ENCODE data around the gene PPCDC.

Gene PPCDC

GRCh38 chr15:75052972-75053747, 29.8 kb downstream of the PPCDC start:
- Histone ChIP-seq H3K27ac (ENCODE audit: low read depth in 2 of 2, low read length in 2 of 2) (peak overlapping the region in 1 of 2 donors; percentile 49), H3K27me3 (ENCODE audit: control insufficient read depth in 2 of 2, insufficient read depth in 2 of 2, low read length in 2 of 2) (no peaks in the 10 kb centered on the region), H3K4me1 (ENCODE audit: control insufficient read depth in 2 of 2, insufficient read depth in 2 of 2, low read length in 2 of 2) (peaks cover 12 to 13% of the 10 kb centered on the region in 2 donors), H3K36me3 (ENCODE audit: control insufficient read depth in 2 of 2, insufficient read depth in 2 of 2, low read length in 2 of 2) (peaks cover 2 to 5% of the 10 kb centered on the region in 2 donors), H3K4me3 (ENCODE audit: low read length in 2 of 2) (no peak overlapping the region), H3K9ac (ENCODE audit: low read depth in 1 of 2, low read length in 2 of 2) (no peak overlapping the region), H3K9me3 (ENCODE audit: control insufficient read depth in 2 of 2, low read length in 2 of 2) (no peaks in the 10 kb centered on the region)

DNA sequence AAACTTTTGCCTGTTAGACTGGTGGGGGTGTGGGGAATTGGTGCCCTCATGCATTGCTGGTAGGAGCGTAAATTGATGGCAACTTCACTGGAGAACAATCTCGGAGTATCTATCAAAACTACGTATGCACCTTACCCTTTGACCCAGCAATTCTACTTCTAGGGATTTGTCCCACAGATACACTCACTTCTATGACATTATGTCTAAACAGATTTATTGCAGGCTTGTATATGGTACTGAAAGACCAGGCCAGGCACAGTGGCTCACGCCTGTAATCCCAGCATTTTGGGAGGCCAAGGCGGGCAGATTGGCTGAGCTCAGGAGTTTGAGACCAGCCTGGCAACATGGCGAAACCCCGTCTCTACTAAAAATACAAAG, 30.3 kb downstream of the PPCDC start:
- peaks cover 10 to 13% of the 10 kb centered on the region in 2 donors for H3K4me1 ChIP-seq (ENCODE audit: control insufficient read depth in 2 of 2, insufficient read depth in 2 of 2, low read length in 2 of 2)
- no peaks in the 10 kb centered on the region for H3K27me3 ChIP-seq (ENCODE audit: control insufficient read depth in 2 of 2, insufficient read depth in 2 of 2, low read length in 2 of 2)
- H3K9me3 ChIP-seq (ENCODE audit: control insufficient read depth in 2 of 2, low read length in 2 of 2) = no peaks in the 10 kb centered on the region
- H3K36me3 ChIP-seq (ENCODE audit: control insufficient read depth in 2 of 2, insufficient read depth in 2 of 2, low read length in 2 of 2) = peaks cover 2 to 3% of the 10 kb centered on the region in 2 donors
- H3K9ac ChIP-seq (ENCODE audit: low read depth in 1 of 2, low read length in 2 of 2) = no peak overlapping the region
- peak overlapping the region; percentile 15 to 49 for H3K27ac ChIP-seq (ENCODE audit: low read depth in 2 of 2, low read length in 2 of 2)
- no peak overlapping the region for H3K4me3 ChIP-seq (ENCODE audit: low read length in 2 of 2)

DNA sequence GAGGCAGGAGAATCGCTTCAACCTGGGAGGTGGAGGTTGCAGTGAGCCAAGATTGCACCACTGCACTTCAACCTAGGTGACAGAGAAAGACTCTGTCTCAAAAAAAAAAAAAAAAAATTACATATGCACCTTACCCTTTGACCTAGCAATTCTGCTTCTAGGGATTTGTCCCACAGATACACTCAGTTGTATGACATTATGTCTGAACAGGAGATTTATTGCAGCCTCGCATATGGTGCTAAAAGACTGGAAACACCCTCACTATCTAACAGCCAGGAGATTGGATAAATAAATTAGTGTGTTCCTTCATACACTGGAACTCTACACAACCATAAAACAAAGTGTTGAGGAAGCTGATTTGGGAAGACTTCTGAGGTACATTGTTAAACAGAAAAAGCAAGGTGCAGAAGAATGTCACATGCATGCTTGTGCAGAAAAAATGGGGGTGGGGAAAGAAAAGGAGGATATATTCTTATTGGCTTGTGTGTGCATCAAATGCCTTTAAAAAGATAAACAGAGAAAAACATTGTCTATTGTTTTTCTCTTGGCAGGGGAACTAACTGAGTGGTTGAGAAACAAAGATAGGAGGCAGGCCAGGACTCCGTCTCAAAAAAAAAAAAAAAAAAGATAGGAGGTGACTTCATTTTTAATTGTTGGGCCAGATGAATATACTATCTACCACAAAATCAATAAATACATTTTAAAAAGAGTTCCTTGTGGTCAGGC, 30.9 kb downstream of the PPCDC start:
- no peak overlapping the region for H3K4me3 ChIP-seq (ENCODE audit: low read length in 2 of 2)
- peaks cover 0 to 2% of the 10 kb centered on the region in 2 donors for H3K36me3 ChIP-seq (ENCODE audit: control insufficient read depth in 2 of 2, insufficient read depth in 2 of 2, low read length in 2 of 2)
- H3K4me1 ChIP-seq (ENCODE audit: control insufficient read depth in 2 of 2, insufficient read depth in 2 of 2, low read length in 2 of 2) = peaks cover 7 to 13% of the 10 kb centered on the region in 2 donors
- no peaks in the 10 kb centered on the region for H3K9me3 ChIP-seq (ENCODE audit: control insufficient read depth in 2 of 2, low read length in 2 of 2)
- H3K27me3 ChIP-seq (ENCODE audit: control insufficient read depth in 2 of 2, insufficient read depth in 2 of 2, low read length in 2 of 2) = no peaks in the 10 kb centered on the region
- no peak overlapping the region for H3K9ac ChIP-seq (ENCODE audit: low read depth in 1 of 2, low read length in 2 of 2)
- peak overlapping the region in 1 of 2 donors; percentile 49 for H3K27ac ChIP-seq (ENCODE audit: low read depth in 2 of 2, low read length in 2 of 2)

GRCh38 chr15:75056036-75056435, 32.6 kb downstream of the PPCDC start:
- Histone ChIP-seq H3K9ac (ENCODE audit: low read depth in 1 of 2, low read length in 2 of 2) (no peak overlapping the region), H3K27me3 (ENCODE audit: control insufficient read depth in 2 of 2, insufficient read depth in 2 of 2, low read length in 2 of 2) (no peaks in the 10 kb centered on the region), H3K4me3 (ENCODE audit: low read length in 2 of 2) (no peak overlapping the region), H3K27ac (ENCODE audit: low read depth in 2 of 2, low read length in 2 of 2) (no peak overlapping the region), H3K36me3 (ENCODE audit: control insufficient read depth in 2 of 2, insufficient read depth in 2 of 2, low read length in 2 of 2) (no peaks in the 10 kb centered on the region), H3K9me3 (ENCODE audit: control insufficient read depth in 2 of 2, low read length in 2 of 2) (no peaks in the 10 kb centered on the region), H3K4me1 (ENCODE audit: control insufficient read depth in 2 of 2, insufficient read depth in 2 of 2, low read length in 2 of 2) (peaks cover 3 to 13% of the 10 kb centered on the region in 2 donors)

- Histone ChIP-seq H3K9me3 (ENCODE audit: control insufficient read depth in 2 of 2, low read length in 2 of 2) (no peaks in the 10 kb centered on the region), H3K9ac (ENCODE audit: low read depth in 1 of 2, low read length in 2 of 2) (no peak overlapping the region), H3K4me1 (ENCODE audit: control insufficient read depth in 2 of 2, insufficient read depth in 2 of 2, low read length in 2 of 2) (peaks cover 3 to 13% of the 10 kb centered on the region in 2 donors), H3K27me3 (ENCODE audit: control insufficient read depth in 2 of 2, insufficient read depth in 2 of 2, low read length in 2 of 2) (no peaks in the 10 kb centered on the region), H3K36me3 (ENCODE audit: control insufficient read depth in 2 of 2, insufficient read depth in 2 of 2, low read length in 2 of 2) (no peaks in the 10 kb centered on the region), H3K27ac (ENCODE audit: low read depth in 2 of 2, low read length in 2 of 2) (no peak overlapping the region), H3K4me3 (ENCODE audit: low read length in 2 of 2) (no peak overlapping the region)
These were observed 34.9 kb downstream of the PPCDC start for GRCh38 chr15:75058127-75058905.

DNA sequence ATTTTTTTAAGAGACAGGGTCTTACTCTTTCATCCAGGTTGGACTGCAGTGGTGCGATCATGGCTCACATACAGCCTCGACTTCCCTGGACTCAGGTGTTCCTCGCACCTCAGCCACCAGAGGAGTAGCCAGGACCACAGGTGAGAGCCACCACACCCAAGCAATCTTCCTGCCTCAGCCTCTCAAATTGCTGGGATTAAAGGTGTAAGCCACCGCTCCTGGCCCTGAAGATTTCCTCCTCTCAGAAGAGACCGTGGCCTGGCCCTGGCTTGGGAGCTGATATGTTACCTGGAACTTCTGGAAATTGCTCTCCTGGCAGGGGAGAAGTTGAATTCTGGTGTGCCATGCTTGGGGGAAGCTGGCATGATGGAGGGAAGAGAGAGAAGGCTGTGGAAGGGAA, 36.2 kb downstream of the PPCDC start:
- H3K36me3 ChIP-seq (ENCODE audit: control insufficient read depth in 2 of 2, insufficient read depth in 2 of 2, low read length in 2 of 2) = no peaks in the 10 kb centered on the region
- H3K9ac ChIP-seq (ENCODE audit: low read depth in 1 of 2, low read length in 2 of 2) = no peak overlapping the region
- H3K4me3 ChIP-seq (ENCODE audit: low read length in 2 of 2) = no peak overlapping the region
- H3K27me3 ChIP-seq (ENCODE audit: control insufficient read depth in 2 of 2, insufficient read depth in 2 of 2, low read length in 2 of 2) = no peaks in the 10 kb centered on the region
- peaks cover 3 to 6% of the 10 kb centered on the region in 2 donors for H3K4me1 ChIP-seq (ENCODE audit: control insufficient read depth in 2 of 2, insufficient read depth in 2 of 2, low read length in 2 of 2)
- H3K9me3 ChIP-seq (ENCODE audit: control insufficient read depth in 2 of 2, low read length in 2 of 2) = no peaks in the 10 kb centered on the region
- no peak overlapping the region for H3K27ac ChIP-seq (ENCODE audit: low read depth in 2 of 2, low read length in 2 of 2)

DNA sequence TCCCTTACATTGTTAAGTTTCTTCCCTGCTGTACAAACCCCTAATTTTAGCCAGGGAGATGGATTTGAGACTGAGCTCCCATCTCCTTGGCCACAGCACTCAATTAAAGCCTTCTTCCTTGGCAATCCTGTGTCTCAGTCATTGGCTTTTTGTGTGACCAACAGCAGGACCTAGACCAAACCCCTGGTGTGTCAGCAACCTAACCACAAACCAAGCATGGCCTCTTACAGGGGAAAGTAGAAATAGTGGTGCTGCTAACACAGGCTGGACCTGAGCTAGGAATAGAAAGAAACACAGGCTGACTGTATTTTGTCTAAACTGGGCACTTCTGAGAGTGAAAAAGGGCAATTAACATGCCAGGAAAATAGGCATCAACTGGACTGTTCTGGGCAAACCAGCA, 37.9 kb downstream of the PPCDC start:
- Histone ChIP-seq H3K9me3 (ENCODE audit: control insufficient read depth in 2 of 2, low read length in 2 of 2) (no peaks in the 10 kb centered on the region), H3K27me3 (ENCODE audit: control insufficient read depth in 2 of 2, insufficient read depth in 2 of 2, low read length in 2 of 2) (no peaks in the 10 kb centered on the region), H3K9ac (ENCODE audit: low read depth in 1 of 2, low read length in 2 of 2) (no peak overlapping the region), H3K4me3 (ENCODE audit: low read length in 2 of 2) (no peak overlapping the region), H3K4me1 (ENCODE audit: control insufficient read depth in 2 of 2, insufficient read depth in 2 of 2, low read length in 2 of 2) (peaks cover 0 to 3% of the 10 kb centered on the region in 2 donors), H3K27ac (ENCODE audit: low read depth in 2 of 2, low read length in 2 of 2) (no peak overlapping the region), H3K36me3 (ENCODE audit: control insufficient read depth in 2 of 2, insufficient read depth in 2 of 2, low read length in 2 of 2) (no peaks in the 10 kb centered on the region)

DNA sequence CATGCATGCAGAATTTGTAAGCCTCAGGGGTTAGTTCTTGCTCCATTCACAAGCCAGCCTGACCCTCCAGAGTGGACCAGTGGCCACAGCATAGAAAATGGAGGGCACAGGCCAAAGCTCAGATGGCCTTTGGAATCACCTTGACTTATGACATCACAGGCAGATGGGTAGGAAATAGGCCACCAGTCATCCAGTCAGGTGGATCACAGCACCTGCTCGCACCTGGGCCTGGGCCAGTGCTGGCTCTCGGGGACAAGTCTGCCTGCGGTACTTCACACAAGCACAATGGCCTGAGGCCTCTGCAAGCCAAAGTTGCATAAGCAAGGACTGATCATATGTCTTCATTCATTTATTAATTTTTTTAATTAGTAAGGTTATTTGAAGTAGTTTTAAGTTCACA, 39.3 kb downstream of the PPCDC start:
- no peaks in the 10 kb centered on the region for H3K9me3 ChIP-seq (ENCODE audit: control insufficient read depth in 2 of 2, low read length in 2 of 2)
- H3K4me3 ChIP-seq (ENCODE audit: low read length in 2 of 2) = no peak overlapping the region
- H3K27ac ChIP-seq (ENCODE audit: low read depth in 2 of 2, low read length in 2 of 2) = no peak overlapping the region
- H3K9ac ChIP-seq (ENCODE audit: low read depth in 1 of 2, low read length in 2 of 2) = no peak overlapping the region
- no peaks in the 10 kb centered on the region for H3K36me3 ChIP-seq (ENCODE audit: control insufficient read depth in 2 of 2, insufficient read depth in 2 of 2, low read length in 2 of 2)
- H3K27me3 ChIP-seq (ENCODE audit: control insufficient read depth in 2 of 2, insufficient read depth in 2 of 2, low read length in 2 of 2) = no peaks in the 10 kb centered on the region
- peaks cover 0 to 3% of the 10 kb centered on the region in 2 donors for H3K4me1 ChIP-seq (ENCODE audit: control insufficient read depth in 2 of 2, insufficient read depth in 2 of 2, low read length in 2 of 2)

- Histone ChIP-seq H3K36me3 (ENCODE audit: control insufficient read depth in 2 of 2, insufficient read depth in 2 of 2, low read length in 2 of 2) (no peaks in the 10 kb centered on the region), H3K4me1 (ENCODE audit: control insufficient read depth in 2 of 2, insufficient read depth in 2 of 2, low read length in 2 of 2) (peaks cover 0 to 3% of the 10 kb centered on the region in 2 donors), H3K9ac (ENCODE audit: low read depth in 1 of 2, low read length in 2 of 2) (no peak overlapping the region), H3K27me3 (ENCODE audit: control insufficient read depth in 2 of 2, insufficient read depth in 2 of 2, low read length in 2 of 2) (no peaks in the 10 kb centered on the region), H3K4me3 (ENCODE audit: low read length in 2 of 2) (no peak overlapping the region), H3K9me3 (ENCODE audit: control insufficient read depth in 2 of 2, low read length in 2 of 2) (no peaks in the 10 kb centered on the region), H3K27ac (ENCODE audit: low read depth in 2 of 2, low read length in 2 of 2) (no peak overlapping the region)
These were observed 39.9 kb downstream of the PPCDC start for GRCh38 chr15:75063338-75063737.

DNA sequence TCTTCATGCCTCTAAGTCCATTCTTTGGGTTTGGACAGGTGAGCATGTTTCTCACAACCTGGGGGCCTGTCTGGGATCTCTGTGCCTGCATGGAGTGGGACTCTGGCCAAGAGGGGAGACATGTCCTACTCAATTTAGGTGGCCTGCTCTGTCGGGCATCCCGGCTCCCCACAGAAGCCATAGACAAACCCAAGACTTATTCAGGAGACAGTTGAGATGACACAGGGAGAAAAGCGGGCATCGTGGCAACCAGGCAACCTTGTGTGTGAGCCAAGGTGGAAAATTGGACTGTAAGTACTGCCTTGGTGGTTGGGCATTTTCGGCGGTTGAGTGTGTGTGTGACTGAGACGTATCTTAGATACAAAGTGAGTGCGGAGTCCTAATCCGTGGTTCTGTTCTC, 40.5 kb downstream of the PPCDC start:
- no peaks in the 10 kb centered on the region for H3K9me3 ChIP-seq (ENCODE audit: control insufficient read depth in 2 of 2, low read length in 2 of 2)
- no peaks in the 10 kb centered on the region for H3K27me3 ChIP-seq (ENCODE audit: control insufficient read depth in 2 of 2, insufficient read depth in 2 of 2, low read length in 2 of 2)
- H3K9ac ChIP-seq (ENCODE audit: low read depth in 1 of 2, low read length in 2 of 2) = no peak overlapping the region
- no peak overlapping the region for H3K4me3 ChIP-seq (ENCODE audit: low read length in 2 of 2)
- no peak overlapping the region for H3K27ac ChIP-seq (ENCODE audit: low read depth in 2 of 2, low read length in 2 of 2)
- H3K36me3 ChIP-seq (ENCODE audit: control insufficient read depth in 2 of 2, insufficient read depth in 2 of 2, low read length in 2 of 2) = no peaks in the 10 kb centered on the region
- H3K4me1 ChIP-seq (ENCODE audit: control insufficient read depth in 2 of 2, insufficient read depth in 2 of 2, low read length in 2 of 2) = peaks cover 0 to 3% of the 10 kb centered on the region in 2 donors

Measured in mucosa of rectum (tissue), 2 donors.